Uterus (tissue), 4 donors: Measurements from ENCODE around the gene ARL2. TPM values are rescaled to one million over a fixed set of nuclear protein-coding genes. Genes with fewer than 3 reads are reported as not detected.

Source experiments
- DNase-seq, 2 donors: peaks; one replicate each; pipeline ENCODE4 v3.0.0-alpha.2; 2019 to 2020
- H3K27ac ChIP-seq, 2 donors: fragments of 200-600 bp; sonication (generic); 1 replicate in 1 of 2; 2 replicates in 1 of 2; pipeline ENCODE4 v1.5.1; 2016 to 2018
- H3K27me3 ChIP-seq, 2 donors: fragments of 200-600 bp; sonication (generic); one replicate each; pipeline ENCODE4 v1.5.1; 2018 to 2019; ENCODE audit warnings: control low read depth in 1 of 2
- H3K36me3 ChIP-seq, 2 donors: fragments of 200-600 bp; sonication (generic); one replicate each; pipeline ENCODE4 v1.5.1; 2019; ENCODE audit warnings: control low read depth in 1 of 2
- H3K4me1 ChIP-seq, 2 donors: fragments of 200-600 bp; sonication (generic); one replicate each; pipeline ENCODE4 v1.5.1; 2018 to 2019; ENCODE audit warnings: control low read depth in 1 of 2
- H3K4me3 ChIP-seq, 2 donors: fragments of 200-600 bp; sonication (generic); 1 replicate in 1 of 2; 2 replicates in 1 of 2; pipeline ENCODE4 v1.5.1; 2018 to 2019; ENCODE audit warnings: mild to moderate bottlenecking in 1 of 2
- H3K9me3 ChIP-seq, 2 donors: fragments of 200-600 bp; sonication (generic); one replicate each; pipeline ENCODE4 v1.5.1; 2019; ENCODE audit warnings: control low read depth in 1 of 2
- POLR2A ChIP-seq, 2 donors: fragments of 450-650 bp; IDR thresholded peaks; one replicate each; pipeline ENCODE4 v1.6.1; 2016; ENCODE audit warnings: antibody characterized with exemption in 2 of 2, mild to moderate bottlenecking in 1 of 2, moderate library complexity in 1 of 2
- intact Hi-C: fragments of 100-400 bp; cut with DNase I; formaldehyde crosslinking; loops from one replicate; pipeline ENCODE4 v1.15.1; 2023; ENCODE audit warnings: low total_unique reads
- total RNA-seq, 4 donors: library from RNA; depleted of rRNA in 3 of 4; stranded (reverse); fragments of >200 nt in 3 of 4; gene quantifications; one replicate each; pipeline versions ENCODE4 v1.1.0 to v1.2.4, GENCODE V29; 2014 to 2023
- TF ChIP-seq, protein P1 (sequence below), 4 experiments: fragments of 200-600 bp in 2 of 4; fragments of 450-650 bp in 2 of 4; sonication (generic) in 2 of 4; IDR thresholded peaks; one replicate each; pipeline ENCODE4 v1.5.1; 2016 to 2019; ENCODE audit warnings: antibody characterized with exemption in 4 of 4, mild to moderate bottlenecking in 2 of 4, moderate library complexity in 1 of 4
- donor health status: DM: yes; HTN: yes; CAD: no.

The ARL2 gene
- total RNA-seq, 4 donors from 2014 or later = 63.5 to 120 (median 93.8) TPM

DNA sequence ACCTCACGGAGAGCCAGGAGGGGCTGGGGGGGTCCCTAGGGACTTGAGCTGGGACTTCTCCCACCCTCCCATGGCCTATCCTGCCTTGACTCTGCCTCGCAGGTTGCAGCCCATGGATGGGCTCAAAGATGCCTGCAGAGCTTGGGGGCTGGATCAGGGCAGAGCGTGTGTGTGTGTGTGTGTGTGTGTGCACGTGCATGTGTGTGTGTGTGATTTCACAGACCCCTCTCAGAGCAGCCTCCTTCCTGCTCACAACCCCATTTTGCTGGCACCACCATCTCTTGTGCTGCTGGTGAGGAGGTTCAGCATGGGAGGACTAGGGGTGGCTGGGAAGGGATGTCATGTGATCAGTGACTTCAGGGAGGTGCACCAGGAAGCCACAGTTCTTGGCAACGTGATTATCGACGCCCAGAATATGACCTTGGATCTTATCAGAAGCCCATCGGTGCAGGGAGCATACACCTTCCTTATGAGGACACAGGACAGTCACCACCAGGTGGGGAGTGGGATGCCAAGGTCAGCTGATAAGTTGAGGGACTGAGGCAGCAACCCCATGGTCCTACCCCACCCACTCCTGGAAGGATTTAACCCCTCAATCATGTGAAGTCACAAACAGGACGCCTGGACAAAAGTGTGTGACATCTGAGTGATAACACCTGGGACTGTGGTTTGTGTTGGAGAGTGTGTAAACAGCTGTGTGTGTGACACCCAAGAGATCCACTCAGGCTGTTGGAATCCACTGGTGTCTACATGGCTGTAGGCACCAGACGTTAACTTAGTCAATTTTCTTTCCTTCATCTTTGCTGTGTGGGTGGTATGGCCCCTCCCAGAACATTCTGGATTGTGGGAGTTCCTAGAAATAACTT is 46.2 kb downstream of the ARL2 start:
- DNase-seq = no peak
- H3K4me3 ChIP-seq = no peak overlapping the region
- intact Hi-C loops = no loop called here
- no peaks in the 10 kb centered on the region for H3K27me3 ChIP-seq
- H3K27ac ChIP-seq = no peak overlapping the region
- TF ChIP-seq, protein P1, sequence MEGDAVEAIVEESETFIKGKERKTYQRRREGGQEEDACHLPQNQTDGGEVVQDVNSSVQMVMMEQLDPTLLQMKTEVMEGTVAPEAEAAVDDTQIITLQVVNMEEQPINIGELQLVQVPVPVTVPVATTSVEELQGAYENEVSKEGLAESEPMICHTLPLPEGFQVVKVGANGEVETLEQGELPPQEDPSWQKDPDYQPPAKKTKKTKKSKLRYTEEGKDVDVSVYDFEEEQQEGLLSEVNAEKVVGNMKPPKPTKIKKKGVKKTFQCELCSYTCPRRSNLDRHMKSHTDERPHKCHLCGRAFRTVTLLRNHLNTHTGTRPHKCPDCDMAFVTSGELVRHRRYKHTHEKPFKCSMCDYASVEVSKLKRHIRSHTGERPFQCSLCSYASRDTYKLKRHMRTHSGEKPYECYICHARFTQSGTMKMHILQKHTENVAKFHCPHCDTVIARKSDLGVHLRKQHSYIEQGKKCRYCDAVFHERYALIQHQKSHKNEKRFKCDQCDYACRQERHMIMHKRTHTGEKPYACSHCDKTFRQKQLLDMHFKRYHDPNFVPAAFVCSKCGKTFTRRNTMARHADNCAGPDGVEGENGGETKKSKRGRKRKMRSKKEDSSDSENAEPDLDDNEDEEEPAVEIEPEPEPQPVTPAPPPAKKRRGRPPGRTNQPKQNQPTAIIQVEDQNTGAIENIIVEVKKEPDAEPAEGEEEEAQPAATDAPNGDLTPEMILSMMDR (IDR thresholded peaks at IDR 0.05) = no peak
- no peak for TF ChIP-seq POLR2A (IDR thresholded peaks at IDR 0.05)
- H3K4me1 ChIP-seq = no peaks in the 10 kb centered on the region
- no peaks in the 10 kb centered on the region for H3K36me3 ChIP-seq
- no peaks in the 10 kb centered on the region for H3K9me3 ChIP-seq

- intact Hi-C loops = no loop called here
- no peak for DNase-seq
- H3K27me3 ChIP-seq = no peaks in the 10 kb centered on the region
- H3K4me1 ChIP-seq = no peaks in the 10 kb centered on the region
- TF ChIP-seq, protein P1 (IDR thresholded peaks at IDR 0.05) = no peak
- no peak for TF ChIP-seq POLR2A (IDR thresholded peaks at IDR 0.05)
- H3K27ac ChIP-seq = no peak overlapping the region
- H3K4me3 ChIP-seq = no peak overlapping the region
- H3K9me3 ChIP-seq = no peaks in the 10 kb centered on the region
- no peaks in the 10 kb centered on the region for H3K36me3 ChIP-seq
Observed at GRCh38 chr11:65060913-65061408, 47.0 kb downstream of the ARL2 start.

- Histone ChIP-seq H3K27ac (no peak overlapping the region), H3K4me3 (no peak overlapping the region), H3K36me3 (no peaks in the 10 kb centered on the region), H3K9me3 (no peaks in the 10 kb centered on the region), H3K27me3 (no peaks in the 10 kb centered on the region), H3K4me1 (no peaks in the 10 kb centered on the region)
- intact Hi-C loops = no loop called here
- TF ChIP-seq, protein P1 (IDR thresholded peaks at IDR 0.05) = no peak
- no peak for TF ChIP-seq POLR2A (IDR thresholded peaks at IDR 0.05)
- no peak for DNase-seq
Observed at GRCh38 chr11:65063532-65063931, 49.6 kb downstream of the ARL2 start.

GRCh38 chr11:65064847-65065240 is 50.9 kb downstream of the ARL2 start:
- Histone ChIP-seq H3K36me3 (no peaks in the 10 kb centered on the region), H3K9me3 (no peaks in the 10 kb centered on the region), H3K4me1 (no peaks in the 10 kb centered on the region), H3K4me3 (no peak overlapping the region), H3K27ac (no peak overlapping the region), H3K27me3 (no peaks in the 10 kb centered on the region)
- no peak for DNase-seq
- TF ChIP-seq POLR2A (IDR thresholded peaks at IDR 0.05) = no peak
- TF ChIP-seq, protein P1 (IDR thresholded peaks at IDR 0.05) = no peak
- intact Hi-C loops = no loop called here

DNA sequence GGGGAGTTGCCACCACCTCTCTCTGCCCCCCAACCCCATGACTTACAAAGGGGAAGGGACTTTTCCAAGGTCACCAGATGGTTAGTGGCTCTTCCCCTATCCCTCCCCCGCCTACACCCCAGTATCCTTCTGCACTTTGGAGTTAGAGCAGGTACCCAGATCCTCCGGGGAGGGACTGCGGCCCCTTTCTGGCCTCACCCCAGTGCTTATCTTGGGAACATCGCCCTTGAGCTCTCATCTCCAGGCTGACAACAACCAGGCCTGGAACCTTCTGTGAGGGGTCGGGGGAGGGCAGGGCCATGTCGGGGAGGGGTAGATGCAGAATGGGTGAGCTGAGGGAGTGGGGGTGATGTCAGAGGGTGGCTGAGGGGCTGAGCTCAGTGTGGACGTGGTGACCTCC is 51.9 kb downstream of the ARL2 start:
- H3K9me3 ChIP-seq = no peaks in the 10 kb centered on the region
- no peaks in the 10 kb centered on the region for H3K4me1 ChIP-seq
- intact Hi-C loops = no loop called here
- no peaks in the 10 kb centered on the region for H3K27me3 ChIP-seq
- no peak for DNase-seq
- H3K36me3 ChIP-seq = no peaks in the 10 kb centered on the region
- no peak overlapping the region for H3K27ac ChIP-seq
- TF ChIP-seq, protein P1 (IDR thresholded peaks at IDR 0.05) = no peak
- TF ChIP-seq POLR2A (IDR thresholded peaks at IDR 0.05) = no peak
- no peak overlapping the region for H3K4me3 ChIP-seq
